ENCODE data around the gene HRH3.

The HRH3 gene

GRCh38 chr20:62201173-62202082 is 18.6 kb downstream of the HRH3 start:
- in situ Hi-C loops (cut with HindIII; ENCODE audit: low sequenced_read_pairs) = loop anchor here (10.0 kb wide), 1 partner anchor 93 kb away; no protein-coding TSS in a partner anchor

- in situ Hi-C loops (cut with HindIII; ENCODE audit: low sequenced_read_pairs) = loop anchor here (10.0 kb wide), 1 partner anchor 94 kb away; no protein-coding TSS in a partner anchor
Measured at GRCh38 chr20:62200491-62201172, 19.4 kb downstream of the HRH3 start.

DNA sequence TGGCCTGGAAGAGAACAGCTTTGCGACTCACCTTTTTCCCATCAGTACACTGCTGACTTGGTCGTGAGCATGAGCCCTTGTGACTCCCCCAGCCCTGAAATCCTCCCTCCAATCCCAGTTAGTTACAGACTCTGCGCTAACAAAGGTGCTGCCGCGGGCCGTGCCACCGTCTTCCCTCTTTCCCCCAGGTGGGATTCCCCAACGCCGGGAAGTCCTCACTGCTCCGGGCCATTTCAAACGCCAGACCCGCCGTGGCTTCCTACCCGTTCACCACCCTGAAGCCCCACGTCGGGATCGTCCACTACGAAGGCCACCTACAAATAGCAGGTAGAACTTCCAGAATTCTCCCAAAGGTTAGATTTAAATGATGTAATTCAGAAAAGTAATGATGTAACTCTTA is 21.1 kb downstream of the HRH3 start:
- in situ Hi-C loops (cut with HindIII; ENCODE audit: low sequenced_read_pairs) = no loop called here

GRCh38 chr20:62198496-62198895 is 21.6 kb downstream of the HRH3 start:
- in situ Hi-C loops (cut with HindIII; ENCODE audit: low sequenced_read_pairs) = no loop called here

GRCh38 chr20:62197801-62198200 is 22.3 kb downstream of the HRH3 start:
- in situ Hi-C loops (cut with HindIII; ENCODE audit: low sequenced_read_pairs) = no loop called here

DNA sequence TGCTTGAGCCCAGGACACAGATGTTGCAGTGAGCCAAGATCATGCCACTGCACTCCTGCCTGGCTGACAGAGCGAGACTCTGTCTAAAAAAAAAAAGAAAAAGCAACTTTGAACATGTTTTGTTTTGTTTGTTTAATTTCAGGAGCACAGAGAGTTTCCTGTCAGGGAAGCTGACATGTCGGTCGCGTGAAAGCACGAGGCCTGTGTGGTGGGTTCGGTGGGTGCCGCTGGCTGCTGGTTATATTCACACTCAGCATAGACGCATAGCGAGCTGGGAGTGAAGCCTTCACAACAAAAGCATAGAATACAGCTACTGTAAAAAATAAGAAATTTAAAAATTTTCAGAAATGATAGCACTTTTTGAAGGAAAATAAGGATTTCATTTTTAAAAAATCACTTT is 22.8 kb downstream of the HRH3 start:
- in situ Hi-C loops (cut with HindIII; ENCODE audit: low sequenced_read_pairs) = no loop called here

DNA sequence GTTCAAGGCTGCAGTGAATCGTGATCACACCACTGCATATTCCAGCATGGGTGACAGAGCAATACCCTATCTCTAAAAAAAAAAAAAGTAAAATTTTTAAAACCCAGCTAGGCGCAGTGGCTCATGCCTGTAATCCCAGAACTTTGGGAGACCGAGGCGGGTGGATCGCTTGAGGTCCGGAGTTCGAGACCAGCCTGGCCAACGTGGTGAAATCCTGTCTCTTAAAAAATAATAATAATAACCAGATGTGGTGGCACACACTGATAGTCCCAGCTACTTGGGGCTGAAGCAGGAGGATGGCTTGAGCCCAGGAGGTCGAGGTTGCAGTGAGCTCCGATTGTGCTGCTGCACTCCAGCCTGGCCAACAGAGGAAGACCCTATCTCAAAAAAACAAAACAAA is 23.8 kb downstream of the HRH3 start:
- in situ Hi-C loops (cut with HindIII; ENCODE audit: low sequenced_read_pairs) = no loop called here

DNA sequence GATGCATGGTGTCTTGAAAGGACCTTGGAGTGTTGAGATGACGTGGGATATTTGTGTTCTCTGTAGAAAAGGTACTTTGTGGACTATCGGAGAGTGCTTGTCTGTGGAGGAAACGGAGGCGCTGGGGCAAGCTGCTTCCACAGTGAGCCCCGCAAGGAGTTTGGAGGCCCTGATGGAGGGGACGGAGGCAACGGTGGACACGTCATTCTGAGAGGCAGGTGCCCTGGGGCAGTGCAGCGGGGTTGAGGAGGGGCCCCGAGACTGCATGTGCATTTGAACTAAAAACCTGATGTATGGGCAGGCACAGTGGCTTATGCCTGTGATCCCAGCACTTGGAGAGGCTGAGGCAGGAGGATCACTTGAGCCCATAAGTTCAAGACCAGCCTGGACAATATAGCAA is 24.3 kb downstream of the HRH3 start:
- in situ Hi-C loops (cut with HindIII; ENCODE audit: low sequenced_read_pairs) = no loop called here

DNA sequence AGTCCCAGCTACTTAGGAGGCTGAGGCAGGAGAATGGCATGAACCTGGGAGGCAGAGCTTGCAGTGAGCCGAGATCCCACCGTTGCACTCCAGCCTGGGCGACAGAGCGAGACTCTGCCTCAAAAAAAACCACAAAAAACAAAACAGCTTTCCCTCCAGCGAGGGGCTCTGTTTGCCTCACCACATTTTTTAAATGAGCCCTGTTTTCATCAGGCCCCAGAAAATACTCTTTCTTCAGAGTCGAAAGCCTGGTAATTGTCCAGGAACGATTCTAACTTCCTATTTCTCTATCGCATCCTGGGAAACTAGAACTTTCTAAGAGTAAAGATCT is 25.0 kb downstream of the HRH3 start:
- in situ Hi-C loops (cut with HindIII; ENCODE audit: low sequenced_read_pairs) = no loop called here

DNA sequence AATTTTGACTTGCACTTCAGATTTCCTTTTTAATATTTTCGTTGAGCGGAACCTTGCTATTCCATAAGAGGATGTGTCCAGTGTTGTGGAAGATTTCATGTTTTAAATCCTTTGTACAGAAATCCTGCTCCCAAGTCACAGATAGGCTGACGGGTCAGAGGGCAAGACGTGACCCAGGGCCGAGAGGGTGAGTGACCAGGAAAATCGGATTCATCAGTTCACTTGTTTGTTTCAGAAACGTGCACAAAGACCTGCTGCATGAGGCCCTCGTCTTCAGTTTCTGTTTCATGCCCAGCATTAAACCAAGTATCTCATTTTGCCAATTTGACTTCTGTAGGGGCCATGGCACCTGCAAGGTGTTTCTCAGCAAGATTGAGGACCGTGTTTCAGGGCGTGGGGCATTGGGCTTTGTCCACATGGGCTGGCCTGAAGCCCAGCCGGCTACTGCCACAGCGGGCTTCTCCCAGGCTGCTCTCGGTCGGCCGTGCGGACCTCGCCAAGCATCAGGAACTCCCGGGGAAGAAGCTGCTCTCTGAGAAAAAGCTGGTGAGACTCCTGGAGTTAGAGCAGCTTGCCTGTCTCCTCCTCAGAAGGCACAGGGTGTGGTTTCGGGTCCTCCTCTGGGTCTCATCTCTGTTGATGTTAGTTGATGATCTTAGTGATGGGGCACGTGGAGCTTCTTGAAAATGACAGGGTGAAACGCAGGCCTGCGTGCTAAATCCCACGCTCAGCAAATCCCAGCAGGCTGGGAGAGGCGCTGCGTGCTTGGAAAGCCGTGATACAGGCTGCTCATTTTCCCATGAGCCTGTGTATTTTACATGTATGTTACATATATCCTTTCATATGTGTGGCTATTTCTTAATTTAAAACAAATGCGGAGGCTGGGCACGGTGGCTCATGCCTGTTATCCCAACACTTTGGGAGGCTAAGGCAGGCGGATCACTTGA is 26.7 kb downstream of the HRH3 start:
- in situ Hi-C loops (cut with HindIII; ENCODE audit: low sequenced_read_pairs) = no loop called here

GRCh38 chr20:62192635-62193034 is 27.4 kb downstream of the HRH3 start:
- in situ Hi-C loops (cut with HindIII; ENCODE audit: low sequenced_read_pairs) = no loop called here

DNA sequence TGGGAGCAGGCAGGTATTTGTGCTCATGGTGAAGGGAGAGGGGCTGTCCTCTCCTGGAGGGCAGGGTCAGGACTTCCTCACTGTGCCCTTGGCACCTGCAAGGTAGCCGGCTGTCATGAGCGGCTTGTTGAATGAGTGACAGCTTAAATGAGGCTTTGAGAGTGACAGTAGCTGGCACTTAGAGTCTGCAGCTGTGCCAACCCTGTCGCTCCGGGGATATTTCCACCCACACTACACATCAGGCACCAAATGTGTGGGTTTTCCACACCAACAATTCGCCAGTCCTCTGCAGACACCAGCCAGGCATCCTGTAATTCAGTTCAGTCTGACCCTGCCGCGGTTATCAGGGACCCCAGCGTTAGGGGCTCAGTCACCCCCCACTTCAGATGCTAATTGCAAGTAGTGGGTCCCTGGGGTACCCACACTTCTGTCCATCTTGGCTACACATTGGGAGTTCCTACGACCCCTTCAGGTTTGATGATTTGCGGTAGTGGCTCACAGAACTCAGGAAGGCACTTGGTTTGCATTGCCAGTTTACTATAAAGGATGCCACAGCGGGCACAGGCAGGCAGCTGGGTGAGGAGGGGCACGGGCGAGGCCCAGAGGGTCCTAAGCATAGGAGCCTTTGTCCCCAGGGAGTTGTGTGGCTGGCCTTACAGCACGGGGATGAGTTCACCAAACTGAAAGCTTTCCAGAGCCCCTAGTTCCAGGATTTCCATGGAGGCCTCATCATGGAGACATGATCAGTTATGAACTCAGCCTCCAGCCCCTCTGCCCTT is 28.1 kb downstream of the HRH3 start:
- in situ Hi-C loops (cut with HindIII; ENCODE audit: low sequenced_read_pairs) = no loop called here

- in situ Hi-C loops (cut with HindIII; ENCODE audit: low sequenced_read_pairs) = no loop called here
Measured at GRCh38 chr20:62190639-62191411, 29.3 kb downstream of the HRH3 start.

DNA sequence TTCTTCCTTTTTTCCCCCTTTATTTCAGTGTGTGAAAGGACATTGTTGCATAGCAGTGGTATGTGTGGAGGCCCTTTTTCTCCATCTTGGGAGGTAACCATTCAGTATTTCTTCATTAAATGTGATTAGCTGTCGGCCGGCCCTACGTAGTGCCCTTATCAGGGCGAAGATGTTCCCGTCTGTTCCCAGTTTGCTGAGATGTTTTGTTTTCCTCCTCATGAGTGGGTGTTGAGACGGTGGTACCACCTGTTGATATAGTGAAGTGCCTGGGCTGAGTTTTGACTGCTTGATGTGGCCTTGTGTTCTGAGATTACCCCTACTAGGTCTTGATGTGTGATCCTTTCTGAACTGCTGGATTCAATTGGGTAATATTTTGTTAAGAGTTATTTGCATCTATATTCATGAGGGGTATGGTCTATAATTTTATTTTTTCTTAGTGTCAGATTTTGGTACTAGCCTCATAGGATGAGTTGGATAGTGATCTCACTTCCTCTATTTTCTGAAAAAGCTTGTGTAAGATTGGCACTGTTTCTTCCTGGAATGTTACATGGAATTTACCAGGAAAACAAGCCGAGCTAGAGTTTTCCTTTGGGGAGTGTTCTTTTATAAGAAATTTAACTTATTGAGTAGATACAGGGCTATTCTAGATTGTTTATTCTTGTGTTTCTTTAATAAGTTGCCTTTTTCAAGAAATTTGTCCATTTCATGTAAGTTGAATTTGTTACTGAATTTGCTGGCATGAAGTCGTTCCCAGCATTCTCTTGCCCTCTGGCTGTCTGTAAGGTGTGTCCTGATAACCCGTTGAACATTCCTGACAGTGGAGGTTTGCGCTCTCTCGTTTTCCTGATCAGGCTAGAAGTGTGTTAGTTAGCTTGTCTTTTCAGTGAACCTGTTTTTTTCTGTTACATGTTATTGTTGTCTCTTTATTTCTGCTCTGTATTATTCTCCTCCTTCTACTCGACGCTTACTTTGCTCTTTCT is 32.9 kb downstream of the HRH3 start:
- in situ Hi-C loops (cut with HindIII; ENCODE audit: low sequenced_read_pairs) = loop anchor here (5.0 kb wide), 1 partner anchor 145 kb away; no protein-coding TSS in a partner anchor

GRCh38 chr20:62186096-62186426 is 34.0 kb downstream of the HRH3 start:
- in situ Hi-C loops (cut with HindIII; ENCODE audit: low sequenced_read_pairs) = loop anchor here (5.0 kb wide), 1 partner anchor 144 kb away; no protein-coding TSS in a partner anchor

DNA sequence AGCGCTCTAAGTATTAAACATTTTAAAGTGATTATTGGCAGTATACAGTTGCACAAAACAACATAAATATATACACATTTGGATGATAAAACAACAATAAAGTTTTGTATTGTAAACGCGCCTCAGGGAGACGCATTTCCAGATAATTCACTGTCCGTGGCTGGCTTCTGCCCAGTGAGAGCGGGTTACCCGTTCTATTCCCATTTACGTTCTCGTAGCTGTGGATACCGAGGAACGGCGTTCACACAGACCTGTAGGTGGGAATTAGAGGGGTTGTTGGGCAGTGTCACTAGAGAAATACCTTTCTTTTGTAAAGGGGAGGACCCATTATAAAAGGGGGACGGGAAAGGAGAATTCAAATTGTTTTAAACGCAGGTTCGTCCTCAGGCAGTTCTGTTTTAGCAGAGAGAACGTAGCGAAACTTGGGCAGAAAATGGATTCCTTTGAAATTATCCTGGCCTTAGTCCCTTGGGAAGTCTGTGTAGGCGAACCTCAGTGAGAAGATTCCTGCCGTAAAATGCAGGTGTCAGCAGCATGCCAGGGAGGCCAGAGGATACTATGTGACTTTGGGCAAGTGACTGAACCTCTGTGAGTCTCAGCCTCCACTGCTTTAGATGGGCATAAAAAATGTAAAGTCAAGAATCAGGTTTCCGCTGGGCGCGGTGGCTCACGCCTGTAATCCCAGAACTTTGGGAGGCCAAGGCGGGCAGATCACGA is 36.5 kb downstream of the HRH3 start:
- in situ Hi-C loops (cut with HindIII; ENCODE audit: low sequenced_read_pairs) = no loop called here

GRCh38 chr20:62182469-62183425 is 37.3 kb downstream of the HRH3 start, which contains the start of gene MTG2:
MTG2 (plus strand) TSS chr20:62183028; CDS start chr20:62193421, 10,393 bp downstream.
- in situ Hi-C loops (cut with HindIII; ENCODE audit: low sequenced_read_pairs) = no loop called here

Measured in endothelial cell of hepatic sinusoid (primary cell).